Fibroblast of peridontal ligament (primary cell): Measurements from ENCODE around the gene FBXO31.
A peak's percentile ranks its signal among the peaks of the same experiment; 100 is the strongest.

Experiments
- DNase-seq: peaks from one replicate; pipeline ENCODE4 v3.0.0-alpha.2; 2010; ENCODE audit errors: extremely low read depth

Gene FBXO31

GRCh38 chr16:87328846-87329245 is 54.7 kb downstream of the FBXO31 start:
- no peak for DNase-seq

- no peak for DNase-seq
Observed at GRCh38 chr16:87327798-87328495, 55.6 kb downstream of the FBXO31 start.

GRCh38 chr16:87326151-87326571 is 57.4 kb downstream of the FBXO31 start:
- no peak for DNase-seq

GRCh38 chr16:87325423-87325858 is 58.1 kb downstream of the FBXO31 start:
- no peak for DNase-seq

GRCh38 chr16:87324411-87325275 is 58.9 kb downstream of the FBXO31 start:
- no peak for DNase-seq

- no peak for DNase-seq
Observed at GRCh38 chr16:87323727-87324410, 59.7 kb downstream of the FBXO31 start.

GRCh38 chr16:87322833-87323726 is 60.5 kb downstream of the FBXO31 start:
- DNase-seq = no peak

- no peak for DNase-seq
Observed at GRCh38 chr16:87322360-87322759, 61.2 kb downstream of the FBXO31 start.

GRCh38 chr16:87321336-87322107 is 62.1 kb downstream of the FBXO31 start:
- DNase-seq = no peak

- no peak for DNase-seq
Observed at GRCh38 chr16:87320510-87321227, 62.9 kb downstream of the FBXO31 start.

GRCh38 chr16:87319997-87320491 is 63.5 kb downstream of the FBXO31 start:
- no peak for DNase-seq

- DNase-seq = no peak
Observed at GRCh38 chr16:87319011-87319410, 64.6 kb downstream of the FBXO31 start.

- DNase-seq = peak; percentile 70
Observed at GRCh38 chr16:87317750-87318644, 65.6 kb downstream of the FBXO31 start.

GRCh38 chr16:87316923-87317749 is 66.4 kb downstream of the FBXO31 start, which contains the start of gene C16orf95:
TSS of gene C16orf95 (minus strand) at chr16:87317392. CDS start at chr16:87317242, 150 bp downstream.
- DNase-seq = peak; percentile 94

GRCh38 chr16:87316450-87316922 is 67.1 kb downstream of the FBXO31 start:
- no peak for DNase-seq

- DNase-seq = no peak
Observed at GRCh38 chr16:87314990-87315420, 68.6 kb downstream of the FBXO31 start.

GRCh38 chr16:87312008-87312407 is 71.6 kb downstream of the FBXO31 start:
- DNase-seq = no peak
